NCI-H2227 treated with DMSO at 0.1 percent for 48 hours (cell line): ENCODE measurements around the gene CYS1.
"Not testable (repeated sequence)": the region's sequence is repeated elsewhere in the genome, so short reads cannot be mapped to it uniquely, and the experiment has no call there.

ENCODE experiments used
- DNase-seq: peaks from one replicate; lab custom pipeline; 2025; lab: John Stamatoyannopoulos, UW

Gene CYS1

GRCh38 chr2:10029875-10030223 lies 50.4 kb downstream of the CYS1 start:
- no peak for DNase-seq

- DNase-seq = no peak
Observed at GRCh38 chr2:10028988-10029874, 51.0 kb downstream of the CYS1 start.

DNA sequence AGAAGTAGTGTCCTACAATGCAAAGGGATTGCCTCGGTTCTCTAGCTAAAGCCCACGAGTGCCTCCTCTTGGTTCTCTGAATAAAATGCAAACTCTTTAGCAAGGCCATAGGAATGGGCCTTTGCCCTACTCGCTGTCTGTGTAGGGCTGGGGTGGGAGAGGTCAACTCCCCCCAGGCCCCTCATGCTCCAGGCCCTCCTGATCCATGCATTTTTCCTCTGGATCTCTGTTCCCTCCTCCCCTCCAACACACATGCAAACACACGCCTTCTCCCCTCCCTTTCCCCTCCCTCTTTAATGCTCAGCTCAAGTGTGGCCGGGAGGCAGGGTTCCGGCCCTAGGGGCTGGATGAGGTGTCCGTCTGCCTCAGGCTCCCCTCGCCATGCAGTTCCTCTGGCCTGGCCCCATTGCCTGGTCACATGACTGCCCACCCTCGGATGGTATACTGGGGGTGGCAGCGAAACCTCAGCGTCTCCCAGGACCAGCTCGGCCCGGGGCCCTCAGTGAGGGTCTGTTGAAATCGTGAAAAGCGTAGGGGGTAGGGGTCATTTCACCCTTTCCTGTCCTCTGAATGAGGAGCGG lies 51.7 kb downstream of the CYS1 start:
- no peak for DNase-seq

- no peak for DNase-seq
Observed at GRCh38 chr2:10027660-10028330, 52.4 kb downstream of the CYS1 start.

DNA sequence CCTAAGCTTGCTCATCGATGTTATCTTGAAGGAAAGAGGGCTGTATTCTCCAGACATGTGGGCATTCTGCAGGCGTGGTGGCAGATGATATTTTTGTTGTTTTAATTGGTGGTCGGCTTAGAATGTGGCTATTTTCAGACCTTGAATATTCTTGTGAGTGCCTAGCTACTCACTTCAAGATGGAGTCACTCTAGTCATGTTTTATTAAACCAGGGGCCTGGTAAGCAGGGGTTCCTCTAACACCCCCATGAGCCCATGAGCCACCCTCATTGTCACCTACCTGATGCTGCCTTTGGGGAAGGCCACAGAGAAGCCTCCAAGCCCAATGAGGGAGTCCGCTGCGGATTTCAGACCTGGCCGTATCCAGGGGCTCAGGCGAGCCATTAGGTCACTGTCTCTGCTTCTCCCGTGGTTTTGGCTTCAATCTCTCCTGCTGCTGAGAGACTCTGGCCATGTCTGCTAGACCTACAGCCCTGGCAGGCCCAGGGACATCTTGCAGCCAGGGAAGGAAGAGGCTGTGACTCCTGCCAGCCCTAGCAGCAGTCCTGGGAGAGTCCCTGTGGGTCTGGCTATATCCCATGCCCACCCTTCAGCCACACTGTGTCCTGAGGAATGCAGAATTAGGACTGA lies 53.2 kb downstream of the CYS1 start:
- no peak for DNase-seq

DNA sequence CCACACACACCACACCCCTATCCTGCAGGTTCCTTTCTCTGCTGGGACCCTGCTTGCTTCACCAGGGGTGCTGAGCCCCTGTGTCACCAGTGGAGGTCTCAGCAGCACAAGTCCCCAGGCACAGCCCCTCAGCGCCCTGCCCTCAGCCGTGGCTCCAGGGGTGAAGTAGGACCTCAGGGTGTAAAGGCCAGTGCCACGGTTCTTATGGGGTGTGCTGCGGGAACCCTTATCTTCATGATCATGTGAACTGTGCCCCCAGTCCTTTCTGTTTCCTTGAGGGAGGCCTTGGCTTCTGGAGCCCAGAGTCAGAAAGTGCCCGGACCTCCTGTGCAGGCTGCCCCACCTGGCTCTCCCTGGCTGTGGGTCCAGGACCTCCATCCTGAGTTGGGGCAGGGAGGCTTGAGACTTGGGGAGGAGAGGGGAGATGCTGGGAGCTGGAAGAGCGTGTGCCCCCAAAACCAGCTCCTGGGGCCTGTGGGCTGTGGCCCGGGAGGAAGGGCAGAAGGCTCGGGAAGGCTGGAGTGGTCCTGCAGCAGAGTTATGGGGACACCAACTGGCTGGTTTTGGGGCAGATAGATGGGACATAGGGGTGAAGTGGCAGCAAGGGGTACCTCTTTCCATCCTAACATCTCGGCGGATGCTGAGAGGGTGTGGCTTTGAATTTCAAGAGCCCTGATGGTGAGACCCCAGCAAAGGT lies 57.1 kb downstream of the CYS1 start:
- no peak for DNase-seq

DNA sequence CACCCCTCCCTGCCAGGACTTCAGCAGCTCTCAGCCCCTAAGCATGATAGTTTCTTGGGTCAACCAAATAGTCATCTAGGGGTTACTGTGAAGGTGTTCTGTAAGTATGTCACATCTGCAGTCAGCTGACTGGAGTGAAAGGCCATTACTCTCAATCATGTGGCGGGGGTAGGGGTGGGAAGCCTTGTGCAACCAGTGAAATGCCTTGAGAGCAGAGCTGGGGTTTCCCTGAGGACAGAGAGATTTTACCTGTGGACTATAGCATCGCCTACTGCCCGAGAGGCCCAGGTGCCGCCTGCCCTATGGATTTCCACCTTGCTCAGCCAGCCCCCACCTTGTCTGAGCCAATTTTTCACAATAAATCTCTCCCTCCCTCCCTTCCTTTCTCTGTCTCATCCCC lies 57.8 kb downstream of the CYS1 start:
- DNase-seq = no peak

DNA sequence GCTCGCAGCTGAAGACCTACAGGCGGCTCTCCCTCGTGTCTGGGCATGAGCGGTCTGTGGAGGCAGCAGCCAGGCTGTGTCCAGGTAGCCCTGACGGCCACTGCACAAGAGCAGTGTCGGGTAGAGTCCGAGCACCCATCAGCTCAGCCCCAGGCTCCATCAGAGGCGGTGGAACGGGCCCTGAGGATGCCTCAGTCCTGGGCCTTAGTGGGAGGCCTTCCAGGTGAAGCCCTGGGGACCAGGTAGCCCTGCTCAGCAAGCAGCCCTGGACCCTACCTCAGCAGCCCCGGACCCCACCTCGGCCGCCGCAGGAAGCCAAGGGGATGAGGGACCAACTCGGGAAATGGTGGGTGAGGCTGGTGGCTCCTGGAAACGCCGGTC lies 58.2 kb downstream of the CYS1 start:
- DNase-seq = no peak

DNA sequence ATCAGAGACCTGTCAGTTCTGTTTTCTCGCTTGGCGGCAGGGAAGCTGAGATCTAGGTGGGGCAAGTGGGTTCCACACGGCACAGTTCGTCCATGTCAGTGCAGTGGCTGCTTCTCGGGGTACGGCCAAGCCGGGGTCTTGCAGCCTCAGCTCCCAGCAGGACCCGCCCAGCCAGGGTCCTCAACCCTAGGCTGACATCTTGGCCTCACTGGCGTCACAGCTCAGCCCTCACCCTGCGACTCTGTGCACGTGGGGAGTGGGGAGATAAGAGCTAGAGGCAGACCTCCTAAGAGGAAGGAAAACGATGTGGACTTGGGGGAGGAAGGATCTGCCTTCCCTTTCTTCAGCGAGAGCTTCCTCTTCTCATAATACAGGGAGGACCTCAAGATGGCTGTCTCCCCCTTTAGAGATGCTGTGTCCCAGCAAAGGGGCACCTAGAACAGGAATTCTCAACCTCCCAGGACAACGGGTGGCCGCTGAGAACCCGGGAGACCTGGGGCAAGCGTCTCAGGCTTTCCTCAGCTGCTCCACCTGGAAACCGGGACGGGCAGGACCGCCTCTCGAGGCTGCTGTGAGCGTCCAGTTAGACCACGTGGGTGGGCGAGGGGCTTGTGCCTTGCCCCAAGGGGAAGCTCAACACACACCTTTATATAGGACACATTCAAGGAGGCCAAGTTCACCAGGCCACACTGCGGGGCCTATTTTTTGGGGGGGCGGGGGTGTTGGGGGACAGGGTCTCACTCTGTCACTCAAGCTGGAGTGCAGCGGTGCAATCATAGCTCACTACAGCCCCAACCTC lies 60.4 kb downstream of the CYS1 start:
- no peak for DNase-seq

DNA sequence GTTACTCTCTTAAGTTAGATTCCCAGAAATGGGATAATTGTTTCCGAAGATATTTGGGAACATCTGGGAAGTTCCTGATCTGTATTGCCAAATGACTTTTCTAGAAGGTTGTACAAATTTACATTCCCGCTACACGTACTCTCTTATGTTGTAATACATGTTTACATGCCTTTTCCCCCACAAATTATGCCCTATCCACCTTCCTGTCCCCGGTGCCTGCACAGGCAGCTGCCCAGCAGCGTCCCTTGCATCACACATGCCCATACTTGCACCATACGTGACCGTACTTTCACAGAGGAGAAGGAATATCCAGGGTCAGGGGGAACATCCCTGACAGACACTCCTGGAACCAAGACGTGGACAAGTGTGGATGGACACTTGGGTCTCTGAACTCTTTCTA lies 61.0 kb downstream of the CYS1 start:
- no peak for DNase-seq

DNA sequence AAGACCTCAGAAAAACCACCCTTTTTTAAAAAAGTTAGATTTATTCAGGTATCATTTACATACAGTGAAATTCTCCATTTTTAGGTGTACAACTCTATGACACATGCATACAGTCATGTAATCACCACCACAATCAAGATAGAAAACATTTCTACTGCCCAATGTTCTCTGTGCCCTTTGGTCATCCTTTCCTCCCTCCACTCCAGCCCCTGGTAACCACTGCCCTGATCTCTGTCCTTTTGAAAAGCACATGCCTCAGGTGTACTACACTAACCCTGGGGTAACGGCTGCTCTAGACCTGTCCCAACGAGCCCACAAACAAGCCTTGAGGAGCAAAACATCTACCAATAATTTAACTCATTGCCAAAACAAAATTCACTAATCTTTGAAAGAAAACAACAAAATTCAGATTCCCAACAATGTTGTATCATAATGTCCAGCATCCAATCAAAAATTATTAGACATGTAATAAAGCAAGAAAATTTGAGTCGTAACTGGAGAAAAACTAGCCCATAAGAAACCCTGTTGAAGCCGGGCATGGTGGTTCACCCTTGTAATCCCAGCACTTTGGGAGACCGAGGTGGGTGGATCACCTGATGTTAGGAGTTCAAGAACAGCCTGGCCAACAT lies 62.8 kb downstream of the CYS1 start:
- DNase-seq = no peak

DNA sequence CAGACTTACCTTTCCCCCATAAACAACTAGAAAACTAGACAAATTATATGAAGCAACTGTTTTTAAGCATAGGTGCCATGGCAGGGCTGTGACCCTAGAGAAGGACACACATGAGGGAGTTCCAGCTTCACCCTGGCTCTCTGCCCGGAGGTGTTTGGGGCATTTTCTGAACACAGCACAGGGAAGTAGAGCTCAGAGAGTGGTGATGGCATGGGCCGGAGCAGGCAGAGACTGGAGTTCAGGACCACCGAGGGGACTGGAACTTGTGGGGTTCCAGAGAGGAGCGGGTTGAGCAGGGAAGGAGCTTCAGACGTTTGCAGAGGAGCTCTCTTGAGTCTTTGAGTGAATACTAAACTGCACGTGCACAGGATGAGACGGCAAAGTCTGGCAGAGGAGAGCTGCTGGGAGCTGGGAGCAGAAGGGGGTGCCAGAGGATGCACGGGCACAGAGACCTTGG lies 63.4 kb downstream of the CYS1 start:
- DNase-seq = no peak

DNA sequence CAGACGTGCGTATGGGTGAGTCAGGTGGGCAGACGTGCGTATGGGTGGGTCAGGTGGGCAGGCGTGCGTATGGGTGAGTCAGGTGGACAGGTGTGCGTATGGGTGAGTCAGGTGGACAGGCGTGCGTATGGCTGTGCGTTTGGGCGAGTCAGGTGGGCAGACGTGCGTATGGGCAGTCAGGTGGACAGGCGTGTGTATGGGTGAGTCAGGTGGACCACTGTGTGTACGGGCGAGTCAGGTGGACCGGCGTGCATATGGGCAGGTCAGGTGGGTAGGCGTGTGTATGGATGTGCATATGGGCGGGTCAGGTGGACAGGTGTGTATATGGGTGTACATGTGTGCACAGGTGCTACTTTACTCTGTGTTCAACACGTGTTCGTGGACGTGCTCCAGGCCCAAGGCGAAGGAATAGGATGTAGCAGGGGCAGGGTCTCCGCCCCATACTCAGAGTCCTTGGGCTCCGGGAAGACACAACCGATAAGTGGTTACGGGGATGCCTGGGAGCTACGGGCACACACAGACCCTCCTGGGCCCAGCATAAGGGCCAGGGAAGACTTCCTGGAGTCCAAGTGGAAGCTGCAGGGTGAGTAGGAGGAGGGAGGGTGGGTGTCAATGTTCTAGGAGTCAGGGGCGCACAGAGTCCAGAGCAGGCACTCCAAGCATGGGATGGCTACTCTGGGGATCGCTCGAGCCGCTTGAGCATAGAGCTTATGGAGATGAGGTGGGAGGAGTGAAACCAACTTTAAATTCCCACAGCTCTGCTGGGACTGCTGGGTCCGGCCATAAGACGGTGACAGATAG lies 64.0 kb downstream of the CYS1 start:
- no peak for DNase-seq

- DNase-seq = not testable (repeated sequence)
Observed at GRCh38 chr2:10015376-10015989, 64.7 kb downstream of the CYS1 start.

DNA sequence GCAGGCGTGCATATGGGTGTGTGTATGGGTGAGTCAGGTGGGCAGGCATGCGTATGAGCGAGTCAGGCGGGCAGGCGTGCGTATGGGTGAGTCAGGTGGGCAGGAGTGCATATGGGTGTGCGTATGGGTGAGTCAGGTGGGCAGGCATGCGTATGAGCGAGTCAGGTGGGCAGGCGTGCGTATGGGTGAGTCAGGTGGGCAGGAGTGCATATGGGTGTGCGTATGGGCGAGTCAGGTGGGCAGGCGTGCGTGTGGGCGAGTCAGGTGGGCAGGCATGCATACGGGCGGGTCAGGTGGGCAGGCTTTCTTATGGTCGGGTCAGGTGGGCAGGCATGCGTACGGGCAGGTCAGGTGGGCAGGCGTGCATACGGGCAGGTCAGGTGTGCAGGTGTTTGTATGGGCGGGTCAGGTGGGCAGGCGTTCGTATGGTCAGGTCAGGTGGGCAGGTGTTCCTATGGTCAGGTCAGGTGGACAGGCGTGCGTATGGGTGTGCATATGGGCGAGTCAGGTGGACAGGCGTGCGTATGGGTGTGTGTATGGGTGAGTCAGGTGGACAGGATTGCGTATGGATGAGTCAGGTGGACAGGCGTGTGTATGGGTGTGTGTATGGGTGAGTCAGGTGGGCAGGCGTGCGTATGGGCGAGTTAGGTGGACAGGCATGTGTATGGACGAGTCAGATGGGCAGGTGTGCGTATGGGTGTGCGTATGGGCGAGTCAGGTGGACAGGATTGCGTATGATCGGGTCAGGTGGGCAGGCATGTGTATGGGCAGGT lies 65.6 kb downstream of the CYS1 start:
- no peak for DNase-seq

DNA sequence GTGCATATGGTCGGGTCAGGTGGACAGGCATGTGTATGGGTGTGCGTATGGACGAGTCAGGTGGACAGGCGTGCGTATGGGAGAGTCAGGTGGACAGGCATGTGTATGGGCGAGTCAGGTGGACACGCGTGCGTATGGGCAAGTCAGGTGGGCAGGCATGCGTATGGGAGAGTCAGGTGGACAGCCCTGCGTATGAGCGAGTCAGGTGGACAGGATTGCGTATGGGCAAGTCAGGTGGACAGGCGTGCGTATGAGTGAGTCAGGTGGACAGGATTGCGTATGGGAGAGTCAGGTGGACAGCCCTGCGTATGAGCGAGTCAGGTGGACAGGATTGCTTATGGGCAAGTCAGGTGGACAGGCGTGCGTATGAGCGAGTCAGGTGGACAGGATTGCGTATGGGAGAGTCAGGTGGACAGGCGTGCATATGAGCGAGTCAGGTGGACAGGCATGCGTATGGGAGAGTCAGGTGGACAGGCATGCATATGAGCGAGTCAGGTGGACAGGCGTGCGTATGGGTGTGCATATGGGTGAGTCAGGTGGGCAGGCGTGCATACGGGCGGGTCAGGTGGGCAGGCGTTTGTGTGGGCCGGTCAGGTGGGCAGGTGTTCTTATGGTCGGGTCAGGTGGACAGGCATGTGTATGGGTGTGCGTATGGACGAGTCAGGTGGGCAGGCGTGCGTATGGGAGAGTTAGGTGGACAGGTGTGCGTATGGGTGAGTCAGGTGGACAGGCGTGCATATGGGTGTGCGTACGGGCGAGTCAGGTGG lies 66.4 kb downstream of the CYS1 start:
- not testable (repeated sequence) for DNase-seq

GRCh38 chr2:10012963-10013461 lies 67.2 kb downstream of the CYS1 start:
- DNase-seq = no peak
